PC-3 (cell line): ENCODE data around the gene RHOBTB1.

ENCODE experiments used
- CTCF ChIP-seq: fragments of 300-600 bp; sonication (generic); conservative IDR thresholded peaks from 2 replicates; pipeline ENCODE4 v1.5.1; 2017; ENCODE audit warnings: antibody characterized with exemption, low read depth, mild to moderate bottlenecking, low read length
- EZH2phosphoT487 ChIP-seq: fragments of 300-600 bp; sonication (generic); IDR thresholded peaks from 2 replicates; pipeline ENCODE4 v1.6.1; 2018; ENCODE audit warnings: mild to moderate bottlenecking, antibody characterized with exemption, low read length, borderline replicate concordance

DNA sequence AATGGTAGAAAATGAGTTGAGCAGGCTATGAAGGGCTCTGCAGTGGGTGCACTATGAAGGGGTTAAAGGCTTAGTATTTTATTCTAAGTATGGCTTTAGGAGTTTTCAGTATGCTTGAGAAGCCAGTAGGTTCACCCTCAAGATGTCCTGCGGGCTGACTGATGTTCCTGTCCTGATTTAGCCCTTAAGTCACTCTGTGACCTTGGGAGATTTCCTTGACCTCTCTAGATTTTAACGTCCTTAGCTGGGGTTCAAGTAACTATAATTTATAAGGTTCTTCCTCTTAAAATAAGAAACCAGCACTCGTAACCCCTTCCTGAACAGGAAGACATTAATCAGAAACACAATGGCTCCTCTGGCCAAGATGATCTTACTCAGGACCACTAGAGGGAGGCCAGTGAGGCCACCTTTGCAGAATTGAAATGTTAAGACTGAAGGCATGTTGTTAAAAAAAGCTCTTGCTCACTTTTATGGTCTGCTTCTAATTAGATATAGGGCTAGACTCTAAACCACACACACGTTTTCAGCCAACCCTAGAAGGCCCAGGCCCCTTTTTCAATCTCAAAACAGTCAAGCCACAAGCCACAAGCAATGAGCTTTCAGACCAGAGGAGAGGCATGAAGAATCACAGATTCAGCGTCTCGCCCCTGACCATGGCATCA lies 123.8 kb downstream of the RHOBTB1 start:
- TF ChIP-seq EZH2phosphoT487 (no peak), CTCF (peak; percentile 73)
